Body of pancreas (tissue), 4 donors: Measurements from ENCODE around the gene GSE1. TPM values are rescaled to one million over a fixed set of nuclear protein-coding genes. Genes with fewer than 3 reads are reported as not detected.

Source experiments
- ATAC-seq: fragments of 150-250 bp; one replicate; pipeline ENCODE4 v1.9.1; 2016
- DNase-seq, 4 donors: peaks; one replicate each; pipeline ENCODE4 v3.0.0-alpha.2; 2019
- H3K27ac ChIP-seq, 4 donors: fragments of 200-600 bp; sonication (generic); 1 replicate in 3 of 4; 2 replicates in 1 of 4; pipeline versions ENCODE4 v1.5.1 to v1.6.1; 2016 to 2019; ENCODE audit warnings: mild to moderate bottlenecking in 1 of 4, mixed read lengths in 1 of 4, moderate library complexity in 1 of 4
- H3K27me3 ChIP-seq, 2 donors: fragments of 200-600 bp; sonication (generic); one replicate each; pipeline ENCODE4 v1.6.0; 2016; ENCODE audit warnings: mild to moderate bottlenecking in 1 of 2
- H3K36me3 ChIP-seq, 2 donors: fragments of 200-600 bp; sonication (generic); replicated peaks in 1 of 2; 2 replicates each; pipeline ENCODE4 v1.5.1; 2016; ENCODE audit warnings: low read depth in 2 of 2; ENCODE audit not compliant: insufficient read depth in 1 of 2
- H3K4me1 ChIP-seq: fragments of 200-600 bp; sonication (generic); one replicate; pipeline ENCODE4 v1.6.0; 2016
- H3K4me3 ChIP-seq, 2 donors: fragments of 200-600 bp; sonication (generic); 1 replicate in 1 of 2; 2 replicates in 1 of 2; pipeline ENCODE4 v1.5.1; 2016 to 2019
- H3K9me3 ChIP-seq, 3 donors: fragments of 200-600 bp; sonication (generic); 1 replicate in 2 of 3; 2 replicates in 1 of 3; pipeline ENCODE4 v1.5.1; 2016
- POLR2A ChIP-seq, 3 donors: fragments of 450-650 bp; IDR thresholded peaks; one replicate each; pipeline ENCODE4 v1.6.1; 2016; ENCODE audit warnings: antibody characterized with exemption in 3 of 3, mild to moderate bottlenecking in 2 of 3
- WGBS, 2 donors: methylation state at CpG; one replicate each; pipeline ENCODE4 v1.1.5; 2017; 5-methylcytosine and 5-hydroxymethylcytosine counted together
- intact Hi-C: fragments of 100-400 bp; cut with DNase I; formaldehyde crosslinking; loops from one replicate; pipeline ENCODE4 v1.15.1; 2023
- total RNA-seq, 2 donors: library from RNA; depleted of rRNA; stranded (reverse); fragments of >200 nt; gene quantifications; one replicate each; pipeline ENCODE4 v1.1.0, GENCODE V29; 2016
- TF ChIP-seq, protein P1 (sequence below), 7 experiments: fragments of 450-650 bp in 4 of 7; fragments of 200-600 bp in 3 of 7; sonication (generic) in 3 of 7; IDR thresholded peaks; one replicate each; pipeline ENCODE4 v1.5.1; 2016 to 2019; ENCODE audit warnings: antibody characterized with exemption in 7 of 7

Gene GSE1
- total RNA-seq, 2 donors from 2014 or later, result 76.5 to 221 TPM

DNA sequence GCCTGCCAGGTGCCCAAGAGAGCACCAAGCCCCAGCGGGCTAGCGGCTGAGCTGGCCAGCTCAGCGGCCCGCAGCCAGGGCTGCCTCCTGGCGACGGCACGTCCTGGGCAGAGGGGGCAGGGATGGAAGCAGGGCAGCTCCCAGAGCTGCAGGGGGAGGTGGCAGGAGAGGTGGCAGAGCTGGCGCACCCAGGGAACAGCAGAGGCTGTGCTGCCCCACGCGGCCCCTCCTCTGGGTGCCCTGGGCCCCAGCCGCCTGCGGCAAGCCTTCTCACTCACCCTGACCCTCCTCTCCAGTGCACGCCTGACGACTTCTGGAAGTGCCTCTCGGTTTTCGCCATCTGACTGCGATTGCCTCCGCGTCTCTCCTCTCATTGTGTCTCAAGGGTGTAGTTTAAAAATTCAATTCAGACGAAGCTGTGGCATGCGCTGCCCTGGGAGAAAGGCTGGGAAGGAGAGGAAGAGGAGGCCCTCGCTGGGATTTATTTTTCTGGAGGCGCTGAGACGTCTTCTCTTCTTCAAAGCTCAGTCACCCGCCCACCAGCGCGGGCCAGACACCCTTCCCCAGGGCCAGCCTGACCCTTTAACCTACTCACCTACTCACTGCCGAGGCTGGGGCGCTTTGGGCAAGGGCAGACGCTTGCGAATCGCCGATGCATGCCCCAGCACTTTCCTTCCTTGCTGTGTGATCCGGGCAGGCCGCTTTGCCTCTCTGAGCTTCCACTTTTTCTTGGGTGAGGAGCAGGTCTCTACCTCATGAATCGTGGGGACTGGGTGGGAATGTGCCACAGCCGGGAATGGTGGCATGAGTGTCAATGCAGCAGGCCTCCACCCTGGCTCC lies 24.9 kb downstream of the GSE1 start:
- no peak for ATAC-seq

DNA sequence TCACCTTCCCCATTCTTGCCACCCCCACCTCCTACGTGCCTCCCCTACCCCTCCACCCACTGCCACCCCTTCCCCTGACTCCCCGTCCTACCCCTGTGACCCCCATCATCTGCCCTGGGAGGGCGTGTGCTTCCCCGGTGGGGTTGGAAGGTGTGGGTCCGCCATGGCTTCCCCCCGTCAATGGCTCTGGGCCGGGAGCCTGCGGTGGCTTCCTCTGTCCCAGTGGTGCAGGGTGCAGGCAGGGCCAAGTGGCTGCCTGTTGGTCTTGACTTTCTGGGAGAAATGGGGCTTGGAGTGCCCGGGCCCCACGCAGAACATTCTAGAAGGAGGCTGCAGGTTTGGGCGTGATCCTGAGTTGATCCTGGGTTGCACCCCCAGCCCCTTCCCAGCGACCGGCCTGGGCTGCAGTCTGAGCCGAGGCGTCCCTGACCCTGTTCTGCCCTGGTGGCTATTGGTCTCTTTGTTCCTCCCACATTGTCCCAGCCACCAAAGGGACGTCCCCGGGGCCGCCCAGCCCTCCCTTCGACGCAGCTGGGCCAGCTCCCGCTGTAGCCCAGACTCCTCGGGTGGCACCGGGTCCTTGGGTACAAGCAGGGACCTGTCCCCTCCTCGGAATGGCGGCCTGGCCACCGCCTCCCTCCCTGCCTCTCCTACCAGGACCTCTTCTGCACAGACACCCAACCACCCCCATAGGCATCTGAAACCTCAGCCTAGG lies 25.7 kb downstream of the GSE1 start:
- ATAC-seq, result peak; percentile 16
- intact Hi-C loops, result no loop called here
- peak overlapping the region; percentile 58 to 82 (median 73) for H3K27ac ChIP-seq
- peak; percentile 53 to 76 (median 72) for DNase-seq
- no peaks in the 10 kb centered on the region for H3K27me3 ChIP-seq
- H3K4me3 ChIP-seq, result no peak overlapping the region
- no peaks in the 10 kb centered on the region for H3K9me3 ChIP-seq
- H3K36me3 ChIP-seq, result no peaks in the 10 kb centered on the region
- WGBS, 2 donors, result 53 to 87% methylated on average over 3 to 25 of the region's 26 CpGs
- TF ChIP-seq, protein P1, sequence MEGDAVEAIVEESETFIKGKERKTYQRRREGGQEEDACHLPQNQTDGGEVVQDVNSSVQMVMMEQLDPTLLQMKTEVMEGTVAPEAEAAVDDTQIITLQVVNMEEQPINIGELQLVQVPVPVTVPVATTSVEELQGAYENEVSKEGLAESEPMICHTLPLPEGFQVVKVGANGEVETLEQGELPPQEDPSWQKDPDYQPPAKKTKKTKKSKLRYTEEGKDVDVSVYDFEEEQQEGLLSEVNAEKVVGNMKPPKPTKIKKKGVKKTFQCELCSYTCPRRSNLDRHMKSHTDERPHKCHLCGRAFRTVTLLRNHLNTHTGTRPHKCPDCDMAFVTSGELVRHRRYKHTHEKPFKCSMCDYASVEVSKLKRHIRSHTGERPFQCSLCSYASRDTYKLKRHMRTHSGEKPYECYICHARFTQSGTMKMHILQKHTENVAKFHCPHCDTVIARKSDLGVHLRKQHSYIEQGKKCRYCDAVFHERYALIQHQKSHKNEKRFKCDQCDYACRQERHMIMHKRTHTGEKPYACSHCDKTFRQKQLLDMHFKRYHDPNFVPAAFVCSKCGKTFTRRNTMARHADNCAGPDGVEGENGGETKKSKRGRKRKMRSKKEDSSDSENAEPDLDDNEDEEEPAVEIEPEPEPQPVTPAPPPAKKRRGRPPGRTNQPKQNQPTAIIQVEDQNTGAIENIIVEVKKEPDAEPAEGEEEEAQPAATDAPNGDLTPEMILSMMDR (IDR thresholded peaks at IDR 0.05), result no peak
- TF ChIP-seq POLR2A (IDR thresholded peaks at IDR 0.05), result no peak
- peaks cover 97% of the 10 kb centered on the region for H3K4me1 ChIP-seq

More for the DNA sequence above, 24.9 kb downstream of the GSE1 start:
- Histone ChIP-seq H3K4me1 (peaks cover 100% of the 10 kb centered on the region), H3K36me3 (no peaks in the 10 kb centered on the region), H3K9me3 (no peaks in the 10 kb centered on the region), H3K27ac (peak overlapping the region; percentile 22 to 76 (median 59)), H3K4me3 (no peak overlapping the region), H3K27me3 (no peaks in the 10 kb centered on the region)
- TF ChIP-seq POLR2A (IDR thresholded peaks at IDR 0.05), result peak in 1 of 3 donors; percentile 21
- TF ChIP-seq, protein P1 (IDR thresholded peaks at IDR 0.05), result peak in 3 of 7 experiments; percentile 27 to 46 (median 37)
- intact Hi-C loops, result no loop called here
- DNase-seq, result peak; percentile 45 to 85 (median 78)
- WGBS, 2 donors, result 51 to 65% methylated on average over 27 to 37 of the region's 37 CpGs

DNA sequence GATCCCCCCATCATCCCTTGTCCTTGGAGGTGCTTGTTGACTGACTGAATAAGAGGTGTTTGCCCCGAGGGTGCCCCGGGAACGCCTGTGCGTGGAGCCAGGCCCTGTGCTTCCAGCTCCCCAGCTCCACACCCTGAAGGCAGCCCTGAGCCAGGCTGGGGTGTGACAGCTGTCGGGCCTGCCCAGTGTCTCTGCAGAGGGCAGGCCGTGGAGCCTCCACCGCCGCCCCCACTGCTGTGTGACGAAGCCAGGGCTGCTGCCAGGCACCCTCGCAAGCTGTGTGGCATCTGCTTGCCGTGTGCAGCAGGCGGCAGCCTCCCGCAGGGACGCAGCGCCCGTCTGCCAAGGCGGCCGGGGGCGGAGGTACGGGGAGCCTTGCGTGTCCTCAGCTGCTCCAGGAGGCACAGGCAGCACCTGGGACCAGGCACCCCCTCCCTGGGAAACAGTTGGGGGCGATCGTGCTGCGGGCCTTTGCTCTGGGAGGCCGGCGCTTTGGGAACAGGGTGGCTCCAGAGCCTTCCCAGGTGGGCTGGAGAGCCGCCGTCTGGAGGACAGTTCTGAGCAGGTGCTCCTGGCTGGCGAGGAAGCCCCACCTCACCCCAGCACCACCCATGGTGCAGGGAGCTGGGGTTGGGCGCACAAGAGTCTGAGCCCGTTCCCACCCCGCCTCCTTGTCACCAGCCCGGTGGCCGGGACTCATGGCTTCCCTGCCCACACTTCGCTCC lies 26.6 kb downstream of the GSE1 start:
- 32 to 69% methylated on average over 6 to 35 of the region's 35 CpGs for WGBS, 2 donors
- no peaks in the 10 kb centered on the region for H3K36me3 ChIP-seq
- H3K4me1 ChIP-seq, result peaks cover 89% of the 10 kb centered on the region
- H3K27ac ChIP-seq, result peak overlapping the region; percentile 58 to 82 (median 73)
- no peaks in the 10 kb centered on the region for H3K9me3 ChIP-seq
- peak; percentile 9 to 24 (median 13) for TF ChIP-seq POLR2A (IDR thresholded peaks at IDR 0.05)
- TF ChIP-seq, protein P1 (IDR thresholded peaks at IDR 0.05), result peak in 4 of 7 experiments; percentile 12 to 39 (median 25)
- DNase-seq (peak; percentile 69 to 90 (median 84)), ATAC-seq (peak; percentile 42)
- H3K4me3 ChIP-seq, result no peak overlapping the region
- intact Hi-C loops, result no loop called here
- no peaks in the 10 kb centered on the region for H3K27me3 ChIP-seq

DNA sequence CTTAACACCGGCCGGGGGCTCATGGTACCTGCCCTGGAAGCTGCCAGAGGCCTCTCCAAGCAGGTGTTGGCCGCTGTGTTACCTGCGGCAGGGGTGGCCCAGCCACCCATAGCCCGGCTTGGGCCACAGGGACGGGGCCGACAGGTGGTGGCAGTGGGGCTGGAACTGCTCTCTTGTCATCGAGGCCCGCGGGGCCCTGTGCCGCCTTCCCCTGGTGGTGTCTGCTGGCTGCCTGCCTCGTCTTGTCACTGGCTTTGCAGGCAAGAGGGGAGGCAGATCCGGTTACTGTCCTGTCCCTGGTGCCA lies 27.1 kb downstream of the GSE1 start:
- peak overlapping the region; percentile 58 to 82 (median 73) for H3K27ac ChIP-seq
- DNase-seq (no peak), ATAC-seq (no peak)
- no peaks in the 10 kb centered on the region for H3K9me3 ChIP-seq
- H3K4me3 ChIP-seq, result no peak overlapping the region
- H3K27me3 ChIP-seq, result no peaks in the 10 kb centered on the region
- no peak for TF ChIP-seq POLR2A (IDR thresholded peaks at IDR 0.05)
- TF ChIP-seq, protein P1 (IDR thresholded peaks at IDR 0.05), result no peak
- peaks cover 84% of the 10 kb centered on the region for H3K4me1 ChIP-seq
- intact Hi-C loops, result no loop called here
- H3K36me3 ChIP-seq, result no peaks in the 10 kb centered on the region
- WGBS, 2 donors, result 74% methylated on average over 13 of the region's 13 CpGs; no CpG with 5 or more reads in 1 of the 2 donors
